Prostate gland (tissue), 2 donors: ENCODE data around the gene HHIPL1. TPM values are rescaled to one million over a fixed set of nuclear protein-coding genes. Genes with fewer than 3 reads are reported as not detected.

Source experiments
- DNase-seq: peaks from one replicate; pipeline ENCODE4 v3.0.0-alpha.2; 2019; ENCODE audit warnings: low spot score
- H3K27ac ChIP-seq, 2 donors: fragments of 200-600 bp; sonication (generic); 2 replicates each; pipeline ENCODE4 v1.5.1; 2017 to 2019
- H3K27me3 ChIP-seq: fragments of 200-600 bp; sonication (generic); replicated peaks from 2 replicates; pipeline ENCODE4 v1.5.1; 2019; ENCODE audit not compliant: insufficient read depth
- H3K36me3 ChIP-seq, 2 donors: fragments of 200-600 bp; sonication (generic); 1 replicate in 1 of 2; 2 replicates in 1 of 2; pipeline versions ENCODE4 v1.5.1 to v1.8.1; 2017 to 2019
- H3K4me1 ChIP-seq: fragments of 200-600 bp; sonication (generic); replicated peaks from 2 replicates; pipeline ENCODE4 v1.5.1; 2019
- H3K4me3 ChIP-seq, 2 donors: fragments of 200-600 bp; sonication (generic); 2 replicates each; pipeline ENCODE4 v1.5.1; 2017 to 2019
- H3K9me3 ChIP-seq: fragments of 200-600 bp; sonication (generic); 2 replicates; pipeline ENCODE4 v1.5.1; 2017
- CTCF ChIP-seq, 4 experiments: fragments of 200-600 bp in 2 of 4; fragments of 450-650 bp in 2 of 4; sonication (generic) in 2 of 4; IDR thresholded peaks; 1 replicate in 3 of 4; 2 replicates in 1 of 4; pipeline ENCODE4 v1.5.1; 2016 to 2019; ENCODE audit warnings: antibody characterized with exemption in 4 of 4, mild to moderate bottlenecking in 2 of 4, moderate library complexity in 2 of 4
- POLR2A ChIP-seq: fragments of 450-650 bp; IDR thresholded peaks from one replicate; pipeline ENCODE4 v1.6.1; 2016; ENCODE audit warnings: antibody characterized with exemption, mild to moderate bottlenecking
- POLR2AphosphoS5 ChIP-seq: sonication (generic); formaldehyde crosslinking; IDR thresholded peaks from one replicate; pipeline ENCODE4 v1.6.1; 2017; ENCODE audit warnings: antibody characterized with exemption
- WGBS: methylation state at CpG from one replicate; pipeline ENCODE4 v1.1.5; 2018; 5-methylcytosine and 5-hydroxymethylcytosine counted together
- intact Hi-C: fragments of 100-400 bp; cut with DNase I; formaldehyde crosslinking; loops from one replicate; pipeline ENCODE4 v1.14.2; 2022
- total RNA-seq, 2 donors: library from RNA; depleted of rRNA; stranded (reverse); fragments of >200 nt; gene quantifications; one replicate each; pipeline ENCODE4 v1.1.0, GENCODE V29; 2016

HHIPL1 gene
- total RNA-seq, 2 donors from 2014 or later, result 2.8 to 4.5 TPM

GRCh38 chr14:99597911-99598600 is 46.9 kb upstream of the HHIPL1 start:
- no peak for DNase-seq
- no peak for TF ChIP-seq CTCF (IDR thresholded peaks at IDR 0.05)
- TF ChIP-seq POLR2AphosphoS5, result no peak
- TF ChIP-seq POLR2A, result no peak
- intact Hi-C loops, result no loop called here
- 88% methylated on average over 19 of the region's 20 CpGs for WGBS
- peak overlapping the region in 1 of 2 donors; percentile 59 for H3K27ac ChIP-seq
- no peaks in the 10 kb centered on the region for H3K9me3 ChIP-seq
- no peak overlapping the region for H3K4me3 ChIP-seq
- H3K4me1 ChIP-seq, result peaks cover 31% of the 10 kb centered on the region
- no peaks in the 10 kb centered on the region for H3K36me3 ChIP-seq
- no peaks in the 10 kb centered on the region for H3K27me3 ChIP-seq

- H3K27me3 ChIP-seq, result no peaks in the 10 kb centered on the region
- TF ChIP-seq CTCF (IDR thresholded peaks at IDR 0.05) (no peak), POLR2AphosphoS5 (no peak), POLR2A (no peak)
- no peak overlapping the region for H3K27ac ChIP-seq
- H3K4me1 ChIP-seq, result peaks cover 31% of the 10 kb centered on the region
- no peak overlapping the region for H3K4me3 ChIP-seq
- no peaks in the 10 kb centered on the region for H3K36me3 ChIP-seq
- DNase-seq, result no peak
- no peaks in the 10 kb centered on the region for H3K9me3 ChIP-seq
- intact Hi-C loops, result no loop called here
- 69% methylated on average over 3 of the region's 3 CpGs for WGBS
Observed at GRCh38 chr14:99598774-99599173, 46.2 kb upstream of the HHIPL1 start.

- DNase-seq, result no peak
- Histone ChIP-seq H3K4me1 (peaks cover 31% of the 10 kb centered on the region), H3K36me3 (no peaks in the 10 kb centered on the region), H3K27ac (no peak overlapping the region), H3K9me3 (no peaks in the 10 kb centered on the region), H3K27me3 (no peaks in the 10 kb centered on the region), H3K4me3 (no peak overlapping the region)
- TF ChIP-seq POLR2A (no peak), POLR2AphosphoS5 (no peak), CTCF (IDR thresholded peaks at IDR 0.05) (no peak)
- intact Hi-C loops, result no loop called here
- WGBS, result 62% methylated on average over 6 of the region's 6 CpGs
Observed at GRCh38 chr14:99599393-99599792, 45.5 kb upstream of the HHIPL1 start.

GRCh38 chr14:99600232-99600888 is 44.6 kb upstream of the HHIPL1 start:
- peak overlapping the region in 1 of 2 donors; percentile 68 for H3K27ac ChIP-seq
- H3K4me1 ChIP-seq, result peaks cover 31% of the 10 kb centered on the region
- 97% methylated on average over 3 of the region's 3 CpGs for WGBS
- no peak overlapping the region for H3K4me3 ChIP-seq
- no peak for DNase-seq
- H3K9me3 ChIP-seq, result no peaks in the 10 kb centered on the region
- intact Hi-C loops, result loop anchor here (5.0 kb wide), 1 partner anchor 38 kb away; no protein-coding TSS in a partner anchor
- H3K36me3 ChIP-seq, result no peaks in the 10 kb centered on the region
- H3K27me3 ChIP-seq, result no peaks in the 10 kb centered on the region
- no peak for TF ChIP-seq CTCF (IDR thresholded peaks at IDR 0.05)
- TF ChIP-seq POLR2AphosphoS5, result no peak
- TF ChIP-seq POLR2A, result no peak
